NOMO-1 (cell line): ENCODE results near the gene CNKSR3.
A peak's percentile ranks its signal among the peaks of the same experiment; 100 is the strongest.

Experiments
- DNase-seq, 2 experiments: peaks; one replicate each; lab custom pipeline; 2025; ENCODE audit not compliant: unreplicated experiment in 2 of 2; lab: John Stamatoyannopoulos, UW

CNKSR3 gene

GRCh38 chr6:154458565-154459470 is 51.7 kb downstream of the CNKSR3 start:
- no peak for DNase-seq

GRCh38 chr6:154457881-154458284 is 52.6 kb downstream of the CNKSR3 start:
- no peak for DNase-seq

GRCh38 chr6:154457046-154457713 is 53.3 kb downstream of the CNKSR3 start:
- DNase-seq: no peak

- DNase-seq: no peak
These were observed 57.2 kb downstream of the CNKSR3 start for GRCh38 chr6:154453329-154453728.

GRCh38 chr6:154450498-154450897 is 60.0 kb downstream of the CNKSR3 start:
- DNase-seq: no peak

- no peak for DNase-seq
These were observed 61.9 kb downstream of the CNKSR3 start for GRCh38 chr6:154448448-154449096.

- no peak for DNase-seq
These were observed 62.5 kb downstream of the CNKSR3 start for GRCh38 chr6:154447954-154448353.

GRCh38 chr6:154446984-154447383 is 63.5 kb downstream of the CNKSR3 start:
- DNase-seq: no peak

- DNase-seq: no peak
These were observed 65.1 kb downstream of the CNKSR3 start for GRCh38 chr6:154445417-154445816.

- no peak for DNase-seq
These were observed 68.5 kb downstream of the CNKSR3 start for GRCh38 chr6:154441995-154442310.

GRCh38 chr6:154440422-154441043 is 70.0 kb downstream of the CNKSR3 start:
- no peak for DNase-seq

GRCh38 chr6:154440022-154440421 is 70.5 kb downstream of the CNKSR3 start:
- no peak for DNase-seq

GRCh38 chr6:154438882-154439415 is 71.5 kb downstream of the CNKSR3 start:
- DNase-seq: no peak

GRCh38 chr6:154435400-154435945 is 75.0 kb downstream of the CNKSR3 start:
- no peak for DNase-seq

GRCh38 chr6:154434662-154435061 is 75.8 kb downstream of the CNKSR3 start:
- DNase-seq: no peak

GRCh38 chr6:154433477-154434241 is 76.8 kb downstream of the CNKSR3 start:
- DNase-seq: no peak

- DNase-seq: peak; percentile 70 to 78
These were observed 77.7 kb downstream of the CNKSR3 start for GRCh38 chr6:154432533-154433476.

- DNase-seq: no peak
These were observed 80.0 kb downstream of the CNKSR3 start for GRCh38 chr6:154430481-154430919.

GRCh38 chr6:154429711-154430110 is 80.8 kb downstream of the CNKSR3 start:
- DNase-seq: no peak
